ENCODE results near the gene FTCDNL1.

Gene FTCDNL1

GRCh38 chr2:199770716-199771115 is 80.3 kb downstream of the FTCDNL1 start:
- in situ Hi-C loops (cut with MboI; ENCODE audit: low pct_unique_long_range_greater_than_20kb, low sequenced_read_pairs, unreplicated experiment) = no loop called here
- no peak for TF ChIP-seq CTCF (IDR thresholded peaks at IDR 0.05; ENCODE audit: extremely low read depth, insufficient read depth, missing control alignments)
- DNase-seq (ENCODE audit: low spot score) = no peak

GRCh38 chr2:199765646-199766045 is 85.3 kb downstream of the FTCDNL1 start:
- TF ChIP-seq CTCF (IDR thresholded peaks at IDR 0.05; ENCODE audit: extremely low read depth, insufficient read depth, missing control alignments) = no peak

GRCh38 chr2:199764273-199764800 is 86.7 kb downstream of the FTCDNL1 start:
- no peak for DNase-seq (ENCODE audit: low spot score)
- in situ Hi-C loops (cut with MboI; ENCODE audit: low pct_unique_long_range_greater_than_20kb, low sequenced_read_pairs, unreplicated experiment) = no loop called here
- no peak for TF ChIP-seq CTCF (IDR thresholded peaks at IDR 0.05; ENCODE audit: extremely low read depth, insufficient read depth, missing control alignments)

More at GRCh38 chr2:199765646-199766045, 85.3 kb downstream of the FTCDNL1 start:
- no peak for DNase-seq (ENCODE audit: low spot score)
- in situ Hi-C loops (cut with MboI; ENCODE audit: low pct_unique_long_range_greater_than_20kb, low sequenced_read_pairs, unreplicated experiment) = no loop called here

- TF ChIP-seq CTCF (IDR thresholded peaks at IDR 0.05; ENCODE audit: extremely low read depth, insufficient read depth, missing control alignments) = no peak
- in situ Hi-C loops (cut with MboI; ENCODE audit: low pct_unique_long_range_greater_than_20kb, low sequenced_read_pairs, unreplicated experiment) = no loop called here
- no peak for DNase-seq (ENCODE audit: low spot score)
Measured at GRCh38 chr2:199762963-199763362, 88.0 kb downstream of the FTCDNL1 start.

GRCh38 chr2:199760574-199760973 is 90.4 kb downstream of the FTCDNL1 start:
- in situ Hi-C loops (cut with MboI; ENCODE audit: low pct_unique_long_range_greater_than_20kb, low sequenced_read_pairs, unreplicated experiment) = no loop called here
- TF ChIP-seq CTCF (IDR thresholded peaks at IDR 0.05; ENCODE audit: extremely low read depth, insufficient read depth, missing control alignments) = no peak
- no peak for DNase-seq (ENCODE audit: low spot score)

- no peak for TF ChIP-seq CTCF (IDR thresholded peaks at IDR 0.05; ENCODE audit: extremely low read depth, insufficient read depth, missing control alignments)
Measured at GRCh38 chr2:199757233-199757870, 93.6 kb downstream of the FTCDNL1 start.

More at GRCh38 chr2:199757233-199757870, 93.6 kb downstream of the FTCDNL1 start:
- DNase-seq (ENCODE audit: low spot score) = no peak
- in situ Hi-C loops (cut with MboI; ENCODE audit: low pct_unique_long_range_greater_than_20kb, low sequenced_read_pairs, unreplicated experiment) = no loop called here

All from GM13977 (cell line).